GM19351 (cell line): ENCODE data around the gene COL1A1.

Experiments
- ATAC-seq: cut with Tn5 transposase; IDR thresholded peaks from one replicate; pipeline ENCODE4 v1.9.1; 2021; ENCODE audit warnings: mild to moderate bottlenecking, moderate library complexity; ENCODE audit not compliant: unreplicated experiment

The COL1A1 gene

GRCh38 chr17:50174444-50174843, 27.0 kb downstream of the COL1A1 start:
- ATAC-seq, result no peak

GRCh38 chr17:50173335-50173941, 28.0 kb downstream of the COL1A1 start:
- ATAC-seq, result no peak

- ATAC-seq, result no peak
Measured at GRCh38 chr17:50172936-50173334, 28.5 kb downstream of the COL1A1 start.

GRCh38 chr17:50172130-50172529, 29.3 kb downstream of the COL1A1 start:
- no peak for ATAC-seq

- no peak for ATAC-seq
Measured at GRCh38 chr17:50171371-50172071, 29.9 kb downstream of the COL1A1 start.

- ATAC-seq, result peak; percentile 61
Measured at GRCh38 chr17:50170662-50171370, 30.6 kb downstream of the COL1A1 start.

GRCh38 chr17:50169881-50170459, 31.5 kb downstream of the COL1A1 start:
- ATAC-seq, result no peak

GRCh38 chr17:50169121-50169764, 32.2 kb downstream of the COL1A1 start:
- no peak for ATAC-seq

- no peak for ATAC-seq
Measured at GRCh38 chr17:50168319-50168718, 33.1 kb downstream of the COL1A1 start.

GRCh38 chr17:50167371-50167770, 34.1 kb downstream of the COL1A1 start:
- no peak for ATAC-seq

- ATAC-seq, result no peak
Measured at GRCh38 chr17:50166518-50167181, 34.8 kb downstream of the COL1A1 start.

- no peak for ATAC-seq
Measured at GRCh38 chr17:50165867-50166517, 35.4 kb downstream of the COL1A1 start, which contains the start of gene SGCA. Gene SGCA, plus strand, starts transcription at chr17:50166005. Its CDS starts 36 bp downstream, at chr17:50166041.

GRCh38 chr17:50165466-50165865, 36.0 kb downstream of the COL1A1 start:
- no peak for ATAC-seq

- ATAC-seq, result no peak
Measured at GRCh38 chr17:50165066-50165465, 36.4 kb downstream of the COL1A1 start.

- ATAC-seq, result no peak
Measured at GRCh38 chr17:50164697-50164988, 36.8 kb downstream of the COL1A1 start.

GRCh38 chr17:50163843-50164696, 37.4 kb downstream of the COL1A1 start:
- no peak for ATAC-seq

- no peak for ATAC-seq
Measured at GRCh38 chr17:50162466-50163254, 38.8 kb downstream of the COL1A1 start.

GRCh38 chr17:50161911-50162288, 39.5 kb downstream of the COL1A1 start:
- no peak for ATAC-seq
